Lower leg skin (tissue), 3 donors: ENCODE measurements around the gene DIABLO.

Source experiments
- CTCF ChIP-seq, 3 donors: fragments of 450-650 bp; IDR thresholded peaks; one replicate each; pipeline ENCODE4 v1.5.1; 2016; ENCODE audit warnings: antibody characterized with exemption in 3 of 3, mild to moderate bottlenecking in 3 of 3, moderate library complexity in 2 of 3
- POLR2A ChIP-seq, 2 donors: fragments of 450-650 bp; IDR thresholded peaks; one replicate each; pipeline ENCODE4 v1.6.1; 2016 to 2017; ENCODE audit warnings: antibody characterized with exemption in 2 of 2, mild to moderate bottlenecking in 1 of 2, moderate library complexity in 1 of 2

- TF ChIP-seq CTCF (IDR thresholded peaks at IDR 0.05): no peak
- no peak for TF ChIP-seq POLR2A (IDR thresholded peaks at IDR 0.05)
Observed at GRCh38 chr12:122162976-122163375, 62.9 kb downstream of the DIABLO start.
